COR-L47 (cell line): Measurements from ENCODE around the gene ADRA2B.
"Not testable (repeated sequence)": the region's sequence is repeated elsewhere in the genome, so short reads cannot be mapped to it uniquely, and the experiment has no call there.

Experiments
- DNase-seq: peaks from one replicate; lab custom pipeline; 2025; lab: John Stamatoyannopoulos, UW

Gene ADRA2B

GRCh38 chr2:96088340-96089335 is 27.7 kb downstream of the ADRA2B start:
- DNase-seq, result no peak

- no peak for DNase-seq
Observed at GRCh38 chr2:96087130-96087529, 29.2 kb downstream of the ADRA2B start.

GRCh38 chr2:96085541-96086355 is 30.6 kb downstream of the ADRA2B start:
- DNase-seq, result no peak

- DNase-seq, result not testable (repeated sequence)
Observed at GRCh38 chr2:96084858-96085518, 31.4 kb downstream of the ADRA2B start.

GRCh38 chr2:96083989-96084857 is 32.1 kb downstream of the ADRA2B start:
- no peak for DNase-seq

- no peak for DNase-seq
Observed at GRCh38 chr2:96083064-96083939, 33.1 kb downstream of the ADRA2B start.

- no peak for DNase-seq
Observed at GRCh38 chr2:96082211-96083063, 33.9 kb downstream of the ADRA2B start.

GRCh38 chr2:96081042-96081441 is 35.3 kb downstream of the ADRA2B start:
- no peak for DNase-seq

GRCh38 chr2:96075199-96075771 is 41.1 kb downstream of the ADRA2B start:
- no peak for DNase-seq

GRCh38 chr2:96074156-96074555 is 42.2 kb downstream of the ADRA2B start:
- no peak for DNase-seq

GRCh38 chr2:96073170-96073775 is 43.1 kb downstream of the ADRA2B start:
- DNase-seq, result no peak

GRCh38 chr2:96072746-96073145 is 43.6 kb downstream of the ADRA2B start:
- no peak for DNase-seq

- DNase-seq, result peak; percentile 63
Observed at GRCh38 chr2:96071977-96072491, 44.3 kb downstream of the ADRA2B start.

- DNase-seq, result not testable (repeated sequence)
Observed at GRCh38 chr2:96071087-96071976, 45.0 kb downstream of the ADRA2B start.

- DNase-seq, result not testable (repeated sequence)
Observed at GRCh38 chr2:96070351-96070750, 46.0 kb downstream of the ADRA2B start.

GRCh38 chr2:96069878-96070277 is 46.5 kb downstream of the ADRA2B start:
- not testable (repeated sequence) for DNase-seq
